ENCODE measurements around the gene FNDC7.

The FNDC7 gene

GRCh38 chr1:108706643-108707042, 6.1 kb upstream of the FNDC7 start:
- TF ChIP-seq CTCF (IDR thresholded peaks at IDR 0.05), result no peak
- no peak overlapping the region for H3K27ac Mint-ChIP-seq
- no peak for DNase-seq
- peaks cover 13% of the 10 kb centered on the region for H3K36me3 Mint-ChIP-seq (ENCODE audit: low read depth)
- H3K9me3 Mint-ChIP-seq, result no peaks in the 10 kb centered on the region
- peaks cover 25% of the 10 kb centered on the region for H3K27me3 Mint-ChIP-seq (ENCODE audit: low read depth, poor library complexity)
- H3K4me3 Mint-ChIP-seq, result no peak overlapping the region
- no peaks in the 10 kb centered on the region for H3K4me1 Mint-ChIP-seq

- H3K36me3 Mint-ChIP-seq (ENCODE audit: low read depth), result no peaks in the 10 kb centered on the region
- H3K27ac Mint-ChIP-seq, result no peak overlapping the region
- no peak for DNase-seq
- TF ChIP-seq CTCF (IDR thresholded peaks at IDR 0.05), result no peak
- H3K4me3 Mint-ChIP-seq, result no peak overlapping the region
- no peaks in the 10 kb centered on the region for H3K4me1 Mint-ChIP-seq
- no peaks in the 10 kb centered on the region for H3K9me3 Mint-ChIP-seq
- peaks cover 28% of the 10 kb centered on the region for H3K27me3 Mint-ChIP-seq (ENCODE audit: low read depth, poor library complexity)
These were observed 3.7 kb upstream of the FNDC7 start for GRCh38 chr1:108708691-108709660.

GRCh38 chr1:108715932-108716331, 3.2 kb downstream of the FNDC7 start:
- Mint-ChIP-seq H3K27ac (no peak overlapping the region), H3K4me3 (no peak overlapping the region), H3K9me3 (no peaks in the 10 kb centered on the region)

GRCh38 chr1:108716437-108717230, 3.9 kb downstream of the FNDC7 start:
- H3K36me3 Mint-ChIP-seq (ENCODE audit: low read depth), result no peaks in the 10 kb centered on the region
- H3K27ac Mint-ChIP-seq, result no peak overlapping the region
- DNase-seq, result no peak

More at GRCh38 chr1:108715932-108716331, 3.2 kb downstream of the FNDC7 start:
- no peak for DNase-seq
- no peak for TF ChIP-seq CTCF (IDR thresholded peaks at IDR 0.05)
- Mint-ChIP-seq H3K4me1 (peaks cover 6% of the 10 kb centered on the region), H3K36me3 (ENCODE audit: low read depth) (no peaks in the 10 kb centered on the region), H3K27me3 (ENCODE audit: low read depth, poor library complexity) (peaks cover 15% of the 10 kb centered on the region)

GRCh38 chr1:108717774-108718316, 5.1 kb downstream of the FNDC7 start:
- Mint-ChIP-seq H3K4me3 (no peak overlapping the region), H3K4me1 (peaks cover 6% of the 10 kb centered on the region), H3K27me3 (ENCODE audit: low read depth, poor library complexity) (peaks cover 15% of the 10 kb centered on the region), H3K27ac (no peak overlapping the region), H3K9me3 (no peaks in the 10 kb centered on the region), H3K36me3 (ENCODE audit: low read depth) (no peaks in the 10 kb centered on the region)
- no peak for TF ChIP-seq CTCF (IDR thresholded peaks at IDR 0.05)
- DNase-seq, result no peak

More at GRCh38 chr1:108716437-108717230, 3.9 kb downstream of the FNDC7 start:
- H3K4me3 Mint-ChIP-seq, result no peak overlapping the region
- H3K4me1 Mint-ChIP-seq, result peaks cover 6% of the 10 kb centered on the region
- peaks cover 15% of the 10 kb centered on the region for H3K27me3 Mint-ChIP-seq (ENCODE audit: low read depth, poor library complexity)
- no peak for TF ChIP-seq CTCF (IDR thresholded peaks at IDR 0.05)
- H3K9me3 Mint-ChIP-seq, result no peaks in the 10 kb centered on the region
